Spleen (tissue), 7 donors: ENCODE measurements around the gene ISL2.

Experiments used
- POLR2A ChIP-seq, 3 donors: fragments of 450-650 bp; IDR thresholded peaks; one replicate each; pipeline ENCODE4 v1.5.1; 2017; ENCODE audit warnings: antibody characterized with exemption in 3 of 3, mild to moderate bottlenecking in 1 of 3
- POLR2AphosphoS5 ChIP-seq, 3 donors: sonication (generic); formaldehyde crosslinking; IDR thresholded peaks; one replicate each; pipeline ENCODE4 v1.5.1; 2017; ENCODE audit warnings: antibody characterized with exemption in 3 of 3
- TF ChIP-seq, protein P1 (sequence below), 11 experiments: fragments of 200-600 bp in 7 of 11; fragments of 450-650 bp in 4 of 11; sonication (generic) in 4 of 11; IDR thresholded peaks in 8 of 11; conservative IDR thresholded peaks in 3 of 11; 1 replicate in 7 of 11; 2 replicates in 4 of 11; pipeline versions ENCODE4 v1.4.0 to v1.8.0; 2016 to 2021; ENCODE audit warnings: antibody characterized with exemption in 11 of 11, inconsistent platforms in 4 of 11, mild to moderate bottlenecking in 1 of 11
- donor health status: DM: no; HTN: no; CAD: no; lungs with moderate emphysema.
- donor health status: DM: no; HTN: no; CAD: no.
- donor health status: DM: no; HTN: no; CAD: no.

- TF ChIP-seq, protein P1, sequence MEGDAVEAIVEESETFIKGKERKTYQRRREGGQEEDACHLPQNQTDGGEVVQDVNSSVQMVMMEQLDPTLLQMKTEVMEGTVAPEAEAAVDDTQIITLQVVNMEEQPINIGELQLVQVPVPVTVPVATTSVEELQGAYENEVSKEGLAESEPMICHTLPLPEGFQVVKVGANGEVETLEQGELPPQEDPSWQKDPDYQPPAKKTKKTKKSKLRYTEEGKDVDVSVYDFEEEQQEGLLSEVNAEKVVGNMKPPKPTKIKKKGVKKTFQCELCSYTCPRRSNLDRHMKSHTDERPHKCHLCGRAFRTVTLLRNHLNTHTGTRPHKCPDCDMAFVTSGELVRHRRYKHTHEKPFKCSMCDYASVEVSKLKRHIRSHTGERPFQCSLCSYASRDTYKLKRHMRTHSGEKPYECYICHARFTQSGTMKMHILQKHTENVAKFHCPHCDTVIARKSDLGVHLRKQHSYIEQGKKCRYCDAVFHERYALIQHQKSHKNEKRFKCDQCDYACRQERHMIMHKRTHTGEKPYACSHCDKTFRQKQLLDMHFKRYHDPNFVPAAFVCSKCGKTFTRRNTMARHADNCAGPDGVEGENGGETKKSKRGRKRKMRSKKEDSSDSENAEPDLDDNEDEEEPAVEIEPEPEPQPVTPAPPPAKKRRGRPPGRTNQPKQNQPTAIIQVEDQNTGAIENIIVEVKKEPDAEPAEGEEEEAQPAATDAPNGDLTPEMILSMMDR (IDR thresholded peaks at IDR 0.05 in 8 of 11, conservative IDR thresholded peaks at IDR 0.05 in 3 of 11), result no peak
- no peak for TF ChIP-seq POLR2A (IDR thresholded peaks at IDR 0.05)
- TF ChIP-seq POLR2AphosphoS5 (IDR thresholded peaks at IDR 0.05), result no peak
Observed at GRCh38 chr15:76299786-76300185, 36.8 kb upstream of the ISL2 start.
